NCI-H446 (cell line): Measurements from ENCODE around the gene BMPR1A.
A peak's percentile ranks its signal among the peaks of the same experiment; 100 is the strongest.

Experiments used
- DNase-seq, 2 experiments: peaks; one replicate each; lab custom pipeline; 2025; lab: John Stamatoyannopoulos, UW

BMPR1A gene

DNA sequence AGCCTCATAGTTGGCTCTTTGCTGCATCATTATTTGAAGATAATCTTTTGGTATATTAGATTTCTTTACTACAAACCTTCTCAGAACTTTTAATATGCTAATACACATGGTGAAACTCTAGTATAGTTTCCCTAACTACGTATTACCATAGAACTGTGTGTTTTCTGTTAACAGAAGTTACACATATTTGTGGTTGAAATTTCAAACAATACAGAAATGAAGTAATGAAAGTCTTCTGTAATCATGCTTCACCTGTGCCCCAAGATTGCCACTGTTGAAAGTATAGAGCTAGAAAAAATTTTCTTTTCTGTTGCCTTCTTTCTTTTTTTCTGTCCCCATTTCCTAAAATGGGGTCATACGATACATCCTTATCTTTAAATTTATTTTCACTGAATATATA, 9.1 kb downstream of the BMPR1A start:
- DNase-seq = no peak

DNA sequence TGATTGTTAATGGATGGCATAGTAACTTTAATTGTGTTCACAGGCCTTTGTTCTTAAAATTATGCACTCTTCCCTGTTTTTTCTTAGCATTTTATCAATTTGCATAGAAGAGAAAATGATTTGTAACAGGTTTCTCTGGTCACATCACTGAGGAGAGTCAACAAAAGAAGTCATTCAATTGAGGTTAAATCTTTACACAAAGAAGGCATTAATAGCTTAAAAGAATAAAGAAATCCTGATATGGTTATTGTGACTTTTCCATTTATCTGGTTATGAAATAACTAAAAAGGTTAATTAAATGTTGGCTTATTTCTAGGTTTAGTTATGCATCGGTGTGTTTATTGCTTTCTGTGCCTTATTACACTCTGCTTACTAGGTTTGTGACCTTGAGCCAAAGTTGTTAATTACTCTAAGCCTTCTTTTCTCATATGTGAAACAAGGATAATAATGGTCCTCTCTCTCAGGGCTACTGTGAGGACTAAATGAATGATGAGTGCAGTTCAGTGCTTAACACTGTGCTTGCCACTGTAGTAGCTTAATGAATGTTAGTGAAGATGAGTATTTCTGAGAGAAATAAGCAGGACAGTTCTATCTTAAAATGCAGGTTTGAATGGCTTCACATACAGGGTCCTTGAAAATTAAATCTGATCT, 12.1 kb downstream of the BMPR1A start:
- DNase-seq = no peak

DNA sequence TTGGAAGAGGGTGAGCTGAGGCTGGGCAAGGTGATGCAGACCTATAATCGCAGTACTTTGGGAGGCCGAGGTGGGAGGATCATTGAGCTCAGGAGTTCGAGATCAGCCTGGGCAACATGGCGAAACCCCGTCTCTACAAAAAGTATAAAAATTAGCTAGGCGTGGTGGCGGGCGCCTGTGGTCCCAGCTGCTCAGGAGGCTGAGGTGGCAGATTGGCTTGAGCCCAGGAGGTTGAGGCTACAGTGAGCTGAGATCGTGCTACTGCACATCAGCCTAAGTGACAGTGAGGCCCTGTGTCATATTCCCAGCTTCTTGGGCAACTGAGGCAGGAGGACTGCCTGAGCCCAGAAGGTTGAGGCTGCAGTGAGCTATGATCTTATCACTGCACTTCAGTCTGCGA, 13.6 kb downstream of the BMPR1A start:
- DNase-seq = no peak

DNA sequence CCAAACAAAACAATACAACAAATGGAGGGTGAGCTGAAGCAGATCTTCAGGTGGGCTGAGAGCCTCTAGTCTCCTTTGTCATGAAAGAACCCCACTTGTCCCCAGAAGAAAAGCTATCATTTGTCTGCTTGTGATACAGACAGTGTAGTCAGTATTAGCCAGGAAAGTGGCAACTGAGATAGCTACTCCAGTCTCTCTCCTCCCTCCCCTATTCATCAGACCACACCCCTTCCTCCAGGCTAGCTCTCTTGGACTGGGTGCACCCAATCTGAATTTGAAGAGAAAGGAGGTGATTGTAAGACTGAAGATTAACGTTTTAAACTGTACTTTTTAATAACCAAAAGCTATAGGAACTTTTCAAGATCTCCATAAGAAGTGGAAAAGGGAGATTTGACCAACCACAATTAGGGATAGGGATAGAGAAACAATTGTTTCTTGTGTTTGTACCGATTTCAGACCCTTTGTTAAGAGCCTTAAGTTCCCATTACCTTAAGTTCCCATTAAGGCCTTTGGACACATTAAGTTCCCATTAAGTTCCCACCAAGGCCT, 14.1 kb downstream of the BMPR1A start:
- no peak for DNase-seq

DNA sequence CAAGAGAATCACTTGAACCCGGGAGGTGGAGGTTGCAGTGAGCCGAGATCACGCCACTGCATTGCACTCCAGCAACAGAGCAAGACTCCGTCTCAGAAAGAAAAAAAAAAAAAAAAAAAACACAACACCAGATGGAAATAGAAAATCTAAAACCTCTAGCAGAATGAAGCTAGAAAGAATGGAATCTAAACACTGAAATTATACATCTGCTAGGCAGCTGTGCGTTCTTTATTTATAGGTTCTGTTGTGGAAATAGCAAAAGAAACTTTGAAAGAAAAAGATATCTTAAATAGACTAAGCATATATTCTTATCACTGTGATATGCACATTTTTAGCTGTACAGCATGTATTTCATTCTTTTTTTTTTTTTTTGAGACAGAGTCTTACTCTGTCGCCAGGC, 17.1 kb downstream of the BMPR1A start:
- no peak for DNase-seq

DNA sequence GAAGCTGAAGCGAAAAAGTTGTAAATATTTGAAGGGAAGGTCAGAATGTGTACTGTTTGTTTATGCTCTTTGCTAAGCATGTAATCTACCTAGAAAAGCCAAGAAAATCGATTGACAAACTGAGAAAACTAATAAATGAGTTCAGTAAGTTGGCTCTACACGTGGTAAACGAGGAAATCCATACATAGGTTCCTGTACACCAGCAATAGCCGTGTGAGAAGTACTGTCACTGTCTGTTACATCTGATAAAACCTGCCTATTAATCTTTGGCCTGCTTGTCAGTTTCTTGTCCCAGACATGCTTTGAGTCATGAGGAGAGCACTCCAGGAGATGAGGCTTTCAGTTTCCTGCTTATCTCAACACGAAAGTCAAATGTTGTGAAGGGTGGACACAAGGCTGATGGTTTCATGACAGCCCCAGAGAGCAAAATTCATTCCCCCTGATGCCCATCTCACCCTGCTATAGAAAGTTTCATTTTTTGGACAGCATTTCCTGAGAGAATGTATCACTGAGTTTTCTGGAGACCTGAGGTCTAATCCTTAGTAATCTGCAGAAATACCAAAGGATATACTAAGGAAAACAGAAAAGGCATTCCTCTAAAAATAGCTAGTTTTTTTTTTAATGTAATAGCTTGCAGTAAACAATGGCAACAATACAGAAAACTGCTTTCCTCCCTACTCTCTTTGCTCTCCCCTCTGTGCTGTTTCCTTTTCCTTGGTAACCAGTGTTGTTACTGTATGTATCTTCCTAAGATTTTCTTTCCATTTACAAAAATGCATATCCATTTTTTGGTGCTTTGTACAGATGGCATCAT, 18.8 kb downstream of the BMPR1A start:
- no peak for DNase-seq

DNA sequence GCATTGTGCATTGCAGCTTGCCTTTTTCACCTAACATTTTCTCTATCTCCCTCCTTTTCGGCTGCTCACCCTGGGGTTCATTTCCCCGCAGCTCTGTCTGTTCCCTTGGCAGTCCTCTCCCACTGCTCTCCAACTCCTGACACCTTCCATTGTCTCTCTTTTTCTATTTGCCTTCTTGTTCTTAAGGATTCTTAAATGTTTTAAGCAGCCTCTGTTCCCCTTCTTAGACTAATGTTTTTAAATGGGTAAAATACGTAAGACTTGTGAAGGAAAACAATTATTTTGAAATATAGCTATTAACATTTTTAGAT, 19.4 kb downstream of the BMPR1A start:
- DNase-seq = no peak

DNA sequence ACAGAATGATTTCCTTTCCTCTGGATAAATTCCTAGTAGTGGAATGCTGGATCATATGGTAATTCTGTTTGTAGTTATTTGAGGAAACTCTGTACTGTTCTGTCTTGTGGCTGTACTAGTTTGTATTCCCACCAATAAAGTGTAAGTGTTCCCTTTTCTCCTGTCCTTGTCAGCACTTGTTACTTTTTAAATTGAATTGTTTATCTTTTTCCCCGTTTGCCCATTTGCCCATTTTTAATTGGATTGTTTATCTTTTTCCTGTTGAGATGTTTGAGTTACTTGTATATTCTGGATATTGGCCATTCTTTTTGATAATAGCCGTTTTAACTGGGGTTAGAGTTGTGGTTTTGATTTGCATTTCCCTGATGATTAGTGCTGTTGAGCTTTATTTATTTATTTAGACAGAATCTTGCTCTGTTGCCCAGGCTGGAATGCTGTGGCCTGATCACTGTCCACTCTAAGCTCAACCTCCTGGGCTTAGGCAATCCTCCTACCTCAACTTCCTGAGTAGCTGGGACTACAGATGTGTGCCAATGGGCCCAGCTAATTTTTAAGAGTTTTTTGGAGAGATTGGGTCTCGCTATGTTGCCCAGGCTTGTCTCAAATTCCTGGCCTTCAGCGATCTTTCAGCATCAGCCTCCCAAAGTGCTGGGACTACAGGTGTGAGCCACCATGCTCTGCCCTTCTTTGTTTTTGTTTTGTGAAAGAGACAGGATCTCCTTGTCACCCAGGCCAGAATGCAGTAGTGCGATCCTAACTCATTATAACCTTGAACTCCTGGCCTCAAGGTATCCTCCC, 23.0 kb downstream of the BMPR1A start:
- DNase-seq = no peak

DNA sequence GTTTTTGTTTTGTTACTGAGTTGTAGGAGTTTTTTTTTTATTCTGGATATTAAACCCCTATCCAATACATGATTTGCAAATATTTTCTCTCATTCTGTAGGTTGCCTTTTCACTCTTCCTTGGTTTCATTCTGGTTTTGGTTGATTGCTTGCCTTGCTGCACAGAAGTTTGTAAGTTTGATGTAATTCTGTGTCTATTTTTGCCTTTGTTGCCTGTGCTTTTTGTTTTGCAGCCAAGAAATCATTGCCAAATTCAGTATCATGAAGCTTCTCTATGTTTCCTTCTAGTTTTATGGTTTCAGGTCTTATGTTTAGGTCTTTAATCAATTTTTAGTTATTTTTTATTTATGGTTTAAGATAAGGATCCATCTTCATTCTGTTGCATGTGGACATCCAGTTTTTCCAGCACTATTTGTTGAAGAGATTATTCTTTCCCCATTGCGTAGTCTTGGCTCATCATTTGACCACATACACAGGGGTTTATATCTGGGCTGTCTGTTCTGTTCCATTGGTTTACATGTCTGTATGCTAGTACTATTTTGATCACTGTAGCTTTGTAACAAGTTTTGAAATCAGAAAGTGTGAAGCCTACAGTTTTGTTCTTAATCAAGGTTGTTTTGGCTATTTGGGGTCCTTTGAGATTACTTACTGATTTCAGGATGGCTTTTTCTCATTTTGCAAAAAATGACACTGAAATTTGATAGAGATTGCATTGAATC, 26.4 kb downstream of the BMPR1A start:
- no peak for DNase-seq

DNA sequence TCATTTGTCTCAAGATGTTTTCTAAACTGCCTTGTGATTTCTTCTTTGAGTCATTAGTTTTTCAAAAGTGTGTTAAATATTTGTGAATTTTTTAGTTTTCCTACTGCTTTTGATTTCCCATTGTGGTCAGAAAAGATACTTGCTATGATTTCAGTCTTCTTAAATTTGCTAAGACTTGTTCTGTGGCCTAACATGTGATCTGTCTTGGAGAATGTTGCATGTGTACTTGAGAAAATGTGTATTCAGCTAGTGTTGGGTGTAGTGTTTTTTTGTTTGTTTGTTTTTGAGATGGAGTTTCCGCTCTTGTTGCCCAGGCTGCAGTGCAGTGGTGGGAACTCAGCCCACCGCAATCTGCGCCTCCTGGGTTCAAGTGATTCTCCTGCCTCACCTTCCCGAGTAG, 28.6 kb downstream of the BMPR1A start:
- no peak for DNase-seq

DNA sequence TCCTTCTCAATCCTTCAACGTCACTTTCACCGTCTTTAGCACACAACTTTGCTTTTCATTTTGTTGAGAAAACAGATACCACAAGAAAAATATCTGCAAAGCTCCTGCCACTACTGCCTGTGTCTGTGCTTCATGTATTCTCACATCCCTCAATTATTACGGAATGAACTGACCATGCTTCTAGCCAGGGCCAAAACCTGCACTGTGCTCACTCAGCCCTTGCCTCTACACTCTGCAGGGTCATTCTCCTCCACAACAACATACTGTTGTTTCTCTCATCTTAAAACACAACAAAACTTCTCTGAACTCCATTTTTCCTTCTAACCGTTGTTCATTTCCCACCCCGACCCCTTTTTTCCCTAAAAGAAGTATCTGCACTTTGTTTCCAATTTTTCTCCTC, 29.5 kb downstream of the BMPR1A start:
- DNase-seq = no peak

DNA sequence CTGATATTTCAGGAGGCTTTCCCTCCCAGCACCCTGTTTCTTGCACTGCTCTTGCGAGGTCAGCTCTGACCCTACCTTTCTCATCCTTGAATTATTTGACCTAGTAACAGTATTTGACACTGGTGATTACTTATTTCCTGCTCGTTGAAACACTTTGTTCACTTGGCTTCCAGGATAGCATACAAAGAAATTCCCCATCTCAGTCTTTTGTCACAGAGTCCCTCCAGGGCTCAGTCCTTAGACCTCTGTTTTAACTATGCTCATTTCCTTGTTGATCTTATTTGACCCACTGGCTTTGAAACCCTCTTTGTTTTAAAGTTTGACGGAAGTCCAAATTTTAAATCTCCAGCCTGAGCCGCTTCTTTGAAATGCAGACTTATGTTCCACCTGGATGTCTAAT, 29.9 kb downstream of the BMPR1A start:
- DNase-seq = no peak

DNA sequence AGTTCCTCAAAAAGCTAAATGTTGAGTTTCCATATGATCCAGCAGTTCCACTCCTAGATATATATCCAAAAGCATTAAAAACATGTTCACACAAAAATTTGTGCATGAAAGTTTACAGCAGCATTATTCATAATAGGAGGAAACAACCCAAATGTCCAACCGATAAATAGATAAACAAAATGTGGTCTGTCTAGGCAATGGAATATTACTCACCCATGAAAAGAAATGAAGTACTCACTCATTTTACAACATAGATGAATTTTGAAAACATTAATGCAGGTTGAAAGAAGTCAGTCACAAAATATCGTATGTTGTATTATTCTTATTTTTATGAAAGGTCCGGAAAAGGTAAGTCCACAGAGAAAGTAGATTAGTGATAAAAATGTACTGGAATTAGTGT, 34.0 kb downstream of the BMPR1A start:
- DNase-seq = no peak

DNA sequence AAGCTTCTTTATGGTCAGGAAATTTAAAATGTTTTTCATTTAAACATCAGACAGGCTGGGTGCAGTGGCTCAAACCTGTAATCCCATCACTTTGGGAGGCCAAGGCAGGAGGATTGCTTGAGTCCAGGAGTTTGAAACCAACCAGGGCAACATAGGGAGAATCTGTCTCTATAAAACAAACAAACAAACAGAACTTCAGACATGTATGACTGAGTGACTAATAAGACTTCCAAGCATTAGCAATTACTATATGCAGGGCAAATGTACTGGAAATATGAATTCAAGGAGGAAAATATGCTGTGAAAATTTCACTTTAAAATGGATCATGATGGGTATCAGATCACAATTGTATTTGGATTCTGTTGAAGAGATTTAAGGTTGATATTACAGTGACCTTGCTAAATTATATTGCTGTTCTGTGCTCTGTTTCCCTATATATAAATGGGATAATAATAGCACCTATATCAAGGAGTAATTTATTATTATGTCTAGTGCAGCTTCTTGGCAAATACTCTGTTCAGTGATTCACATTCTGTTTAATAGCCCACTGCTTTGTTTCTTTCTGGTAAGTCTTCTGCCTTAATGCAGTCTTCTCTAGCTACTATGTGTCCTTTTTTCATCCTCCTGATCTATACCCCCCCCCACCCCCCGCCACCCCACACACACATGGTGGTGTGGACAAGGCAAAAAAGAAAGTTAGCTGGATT, 36.2 kb downstream of the BMPR1A start:
- no peak for DNase-seq

DNA sequence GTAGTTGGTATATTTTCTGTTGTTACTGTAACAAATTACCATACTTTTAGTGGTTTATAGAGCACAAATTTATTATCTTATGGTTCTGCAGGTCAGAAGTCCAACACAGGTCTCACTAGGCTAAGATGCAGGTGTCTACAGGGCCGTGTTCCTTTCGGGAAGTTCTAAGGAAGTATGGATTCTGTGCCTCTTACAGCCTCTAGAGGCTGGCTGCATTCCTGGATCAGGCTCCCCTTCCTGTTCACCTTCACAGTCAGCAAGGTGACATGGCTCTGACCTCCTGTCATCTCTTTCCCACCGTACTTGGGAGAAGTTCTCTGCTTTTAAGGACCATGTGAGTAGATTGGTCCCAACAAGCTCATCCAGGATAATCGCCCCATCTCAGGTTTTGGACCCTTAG, 37.3 kb downstream of the BMPR1A start:
- no peak for DNase-seq

DNA sequence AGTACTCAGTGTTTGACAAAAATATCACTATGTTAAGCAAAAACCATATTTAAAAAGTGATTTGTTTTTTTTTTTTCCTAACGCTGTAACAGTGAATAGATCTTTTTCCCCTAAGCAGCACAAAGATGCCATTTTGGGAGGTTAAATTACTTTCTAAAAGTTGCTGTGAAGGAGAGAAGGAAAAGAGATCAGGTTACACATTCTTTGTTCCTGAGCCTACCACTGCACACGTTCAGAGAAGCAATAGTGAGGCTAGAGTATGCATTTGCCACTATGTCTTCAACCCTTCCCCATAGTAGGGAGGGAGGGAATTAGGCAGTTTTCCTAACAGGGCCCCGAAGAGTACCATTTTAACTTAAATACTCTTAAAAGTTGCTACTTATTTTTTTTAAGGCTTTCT, 38.9 kb downstream of the BMPR1A start:
- DNase-seq = peak in 1 of 2 experiments; percentile 33

DNA sequence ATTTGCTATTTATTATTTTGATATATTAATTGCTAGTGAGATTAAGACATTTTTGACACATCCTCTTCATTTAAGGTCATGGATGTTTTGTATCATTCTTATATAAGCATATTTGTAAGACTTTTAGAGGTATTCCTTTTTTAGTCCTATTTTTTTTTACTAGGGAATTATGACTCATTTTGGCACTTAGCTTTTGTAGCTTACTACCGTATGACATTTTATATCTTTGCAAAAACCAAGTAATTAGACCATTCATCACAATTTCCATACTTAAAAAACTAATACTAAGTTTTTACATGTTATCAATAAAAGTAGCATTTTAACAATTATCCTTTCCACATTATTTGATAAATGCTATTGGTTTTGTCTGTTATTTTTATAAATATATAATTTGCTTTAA, 41.6 kb downstream of the BMPR1A start:
- DNase-seq = no peak

DNA sequence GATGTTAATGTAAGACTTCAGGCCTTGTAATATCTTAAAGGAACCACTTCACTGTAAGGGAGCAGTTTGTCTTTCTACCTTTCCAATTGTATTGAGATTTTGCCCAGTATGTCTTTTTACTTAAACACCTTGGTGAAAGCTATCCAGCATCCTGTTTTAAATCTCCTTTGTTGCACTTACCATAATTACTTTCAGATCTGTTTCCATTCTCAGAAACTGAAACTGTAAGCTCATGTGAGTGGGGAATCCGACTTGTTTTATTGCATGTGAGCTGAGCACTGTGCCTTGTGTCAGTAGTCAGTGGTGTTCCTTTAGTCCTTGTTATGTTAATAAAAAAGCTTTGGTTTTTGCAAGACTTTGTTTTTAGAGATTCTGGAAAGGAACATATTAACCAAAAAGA, 42.2 kb downstream of the BMPR1A start:
- DNase-seq = no peak

DNA sequence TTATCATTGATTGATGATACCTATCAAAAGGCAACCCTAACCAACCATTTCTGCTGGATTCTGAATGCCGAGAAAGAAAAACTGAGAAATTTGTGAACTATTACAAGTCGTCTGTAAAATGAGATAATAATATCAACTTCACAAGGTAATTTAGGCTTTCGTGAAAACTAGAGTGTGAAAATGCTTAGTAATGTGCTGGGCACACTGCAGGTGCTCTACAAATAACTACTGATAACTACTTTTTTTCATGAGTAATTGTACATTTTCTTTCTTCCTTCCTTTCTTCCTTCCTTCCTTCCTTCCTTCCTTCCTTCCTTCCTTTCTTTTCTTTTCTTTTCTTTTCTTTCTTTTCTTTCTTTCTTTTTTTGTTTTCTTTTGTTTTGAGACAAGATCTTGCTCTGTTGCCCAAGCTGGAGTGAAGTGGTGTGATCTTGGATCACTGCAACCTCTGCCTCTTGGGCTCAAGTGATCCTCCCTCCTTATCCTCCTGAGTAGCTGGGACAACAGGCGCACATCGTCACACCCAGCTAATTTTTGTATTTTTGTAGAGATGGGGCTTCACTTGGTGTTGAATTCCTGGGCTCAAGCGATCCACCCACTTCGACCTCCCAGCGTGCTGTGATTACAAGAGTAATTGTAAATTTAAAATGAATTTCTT, 42.9 kb downstream of the BMPR1A start:
- DNase-seq = no peak

DNA sequence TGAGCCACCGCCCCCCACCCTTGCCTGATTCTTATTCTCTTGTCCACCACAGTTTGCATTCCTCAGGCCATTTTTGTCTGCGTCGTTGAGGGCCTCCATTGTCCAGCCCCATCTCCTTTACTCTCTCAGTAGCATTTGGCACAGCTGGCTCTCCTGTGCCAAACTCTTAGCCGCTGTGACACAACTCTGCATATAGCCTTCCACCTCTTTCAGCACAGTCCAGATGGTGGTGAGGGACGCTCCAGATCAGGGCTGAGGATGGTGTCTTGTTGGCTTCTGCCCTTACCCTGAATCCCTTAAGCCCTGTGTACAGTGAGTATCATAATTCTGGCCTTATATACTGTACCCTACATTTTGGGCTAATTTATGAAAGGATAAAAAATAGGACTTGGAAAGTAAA, 45.6 kb downstream of the BMPR1A start:
- peak in 1 of 2 experiments; percentile 12 for DNase-seq

DNA sequence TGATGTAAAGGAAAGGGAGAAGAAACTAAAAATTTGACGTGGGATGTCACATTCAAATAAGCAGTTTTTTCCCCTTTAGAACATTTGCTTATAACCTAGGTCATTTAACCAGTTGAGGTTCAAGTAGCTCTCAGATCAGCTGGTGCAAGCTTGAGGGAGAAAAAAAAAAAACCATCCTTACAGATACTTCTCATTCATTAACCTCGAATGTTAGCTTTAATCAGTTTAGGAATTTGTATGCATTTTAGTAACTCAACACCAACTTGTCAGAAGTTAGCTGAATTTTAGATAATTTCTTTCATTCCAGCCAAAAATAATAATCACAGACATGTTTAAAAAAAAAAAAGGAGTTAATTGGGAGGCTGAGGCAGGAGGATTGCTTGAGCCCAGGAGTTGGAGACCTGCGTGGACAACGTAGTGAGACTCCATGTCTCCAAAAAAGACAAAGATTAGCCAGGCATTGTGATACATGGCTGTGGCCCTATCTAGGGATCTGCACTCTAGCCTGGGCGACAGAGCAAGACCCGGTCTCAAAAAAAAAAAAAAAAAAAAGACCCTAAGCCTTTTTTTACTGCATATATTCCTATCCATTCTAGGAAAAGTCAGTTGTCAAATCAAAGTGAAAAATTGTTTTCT, 46.2 kb downstream of the BMPR1A start:
- no peak for DNase-seq
